Caco-2 (cell line): ENCODE results near the gene CRIP1. TPM values are rescaled to one million over a fixed set of nuclear protein-coding genes. Genes with fewer than 3 reads are reported as not detected.

Experiments used
- BruUV-seq: library from RNA; stranded (reverse); fragments of 400-500 nt; replicated peaks from 2 replicates; lab custom pipeline; 2021; lab: Mats Ljungman, UMichigan
- CTCF ChIA-PET: fragments of 300-600 bp; sonication (Branson Sonifier 250); formaldehyde crosslinking; loops from one replicate; lab custom pipeline; 2022; ENCODE audit warnings: antibody characterized with exemption; lab: Charles Lee
- POLR2A ChIA-PET: fragments of 300-600 bp; sonication (Branson Sonifier 250); formaldehyde crosslinking; loops from one replicate; lab custom pipeline; 2022; ENCODE audit warnings: antibody characterized with exemption; lab: Charles Lee
- DNase-seq, 2 experiments: peaks; one replicate each; pipeline versions ENCODE4 v3.0.0 to v3.0.0-alpha.2; 2020 to 2022
- H3K27me3 ChIP-seq: replicated peaks from 2 replicates; pipeline ENCODE4 v1.6.0; 2011; ENCODE audit warnings: low read length; ENCODE audit not compliant: control insufficient read depth, insufficient read depth
- H3K36me3 ChIP-seq: 2 replicates; pipeline ENCODE4 v1.5.1; 2011; ENCODE audit warnings: low read length; ENCODE audit not compliant: control insufficient read depth, insufficient read depth
- H3K4me1 ChIP-seq: fragments of 250-450 bp; sonication (Bioruptor Pico); 2 replicates; pipeline ENCODE4 v1.5.1; 2020; ENCODE audit warnings: mild to moderate bottlenecking
- H3K4me3 ChIP-seq: 2 replicates; pipeline ENCODE4 v1.5.1; 2011; ENCODE audit warnings: low read depth, mild to moderate bottlenecking, control low read depth, low read length
- H3K9me3 ChIP-seq: fragments of 250-450 bp; sonication (Bioruptor Pico); 2 replicates; pipeline ENCODE4 v1.5.1; 2020; ENCODE audit warnings: mild to moderate bottlenecking, moderate library complexity
- H3K27ac Mint-ChIP-seq: one replicate; pipeline ENCODE4 v1.8.0; 2022; ENCODE audit warnings: mixed read lengths; ENCODE audit not compliant: unreplicated experiment
- H3K27me3 Mint-ChIP-seq: one replicate; pipeline ENCODE4 v1.8.0; 2022; ENCODE audit warnings: mixed read lengths; ENCODE audit not compliant: insufficient read depth, unreplicated experiment
- H3K36me3 Mint-ChIP-seq: one replicate; pipeline ENCODE4 v1.8.0; 2022; ENCODE audit warnings: mild to moderate bottlenecking, mixed read lengths; ENCODE audit not compliant: insufficient read depth, unreplicated experiment
- H3K4me1 Mint-ChIP-seq: one replicate; pipeline ENCODE4 v1.8.0; 2022; ENCODE audit warnings: low read depth, mixed read lengths; ENCODE audit not compliant: unreplicated experiment
- H3K4me3 Mint-ChIP-seq: one replicate; pipeline ENCODE4 v1.8.0; 2022; ENCODE audit warnings: mild to moderate bottlenecking, moderate library complexity, mixed read lengths; ENCODE audit not compliant: unreplicated experiment
- H3K9me3 Mint-ChIP-seq: one replicate; pipeline ENCODE4 v1.8.0; 2022; ENCODE audit warnings: mixed read lengths; ENCODE audit not compliant: unreplicated experiment
- intact Hi-C: fragments of 100-400 bp; cut with micrococcal nuclease; formaldehyde crosslinking; loops from one replicate; pipeline ENCODE4 v1.10.0; 2022; ENCODE audit not compliant: unreplicated experiment
- total RNA-seq: library from RNA; stranded (reverse); gene quantifications from 2 replicates; pipeline ENCODE4 v1.2.3, GENCODE V29; 2022
- TF ChIP-seq, protein P1 (sequence below), 2 experiments: fragments of 200-600 bp in 1 of 2; IDR thresholded peaks; 1 replicate in 1 of 2; 2 replicates in 1 of 2; pipeline versions ENCODE4 v1.5.1 to v1.8.0; 2011 to 2022; ENCODE audit warnings: antibody characterized with exemption in 1 of 2, control low read depth in 1 of 2, inconsistent platforms in 1 of 2, low read depth in 1 of 2, low read length in 1 of 2, mild to moderate bottlenecking in 1 of 2, moderate library complexity in 1 of 2; ENCODE audit not compliant: insufficient read depth in 1 of 2, severe bottlenecking in 1 of 2, unreplicated experiment in 1 of 2

Gene CRIP1
- total RNA-seq, 1 experiment from 2014 or later: 75.1 TPM

DNA sequence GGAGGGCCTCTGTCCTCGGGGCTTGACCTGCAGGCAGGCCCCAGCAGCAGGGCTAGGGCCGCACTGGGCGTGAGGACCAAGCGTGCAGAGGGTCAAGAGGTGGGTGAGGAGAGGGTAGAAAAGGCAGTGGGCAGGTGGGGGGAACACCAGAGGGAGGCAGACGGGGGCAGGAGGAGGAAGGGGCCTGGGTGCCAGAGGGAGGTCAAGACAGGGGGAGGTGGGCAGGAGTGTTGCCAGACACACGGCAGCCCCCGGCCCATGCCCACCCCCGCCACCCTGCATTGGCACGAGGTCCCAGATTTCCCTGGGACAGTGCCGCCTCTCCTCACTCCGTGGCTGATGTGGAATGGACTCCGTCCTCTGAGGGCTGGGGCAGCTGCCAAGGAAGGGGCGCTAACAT lies 47.9 kb downstream of the CRIP1 start:
- Histone ChIP-seq H3K27me3 (no peaks in the 10 kb centered on the region), H3K4me1 (no peaks in the 10 kb centered on the region), H3K36me3 (no peaks in the 10 kb centered on the region), H3K4me3 (no peak overlapping the region), H3K9me3 (no peaks in the 10 kb centered on the region)
- peaks cover 10% of the 10 kb centered on the region for H3K27me3 Mint-ChIP-seq
- H3K9me3 Mint-ChIP-seq: no peaks in the 10 kb centered on the region
- intact Hi-C loops: no loop called here
- no peaks in the 10 kb centered on the region for H3K36me3 Mint-ChIP-seq
- no peaks in the 10 kb centered on the region for H3K4me1 Mint-ChIP-seq
- H3K27ac Mint-ChIP-seq: no peak overlapping the region
- TF ChIP-seq, protein P1, sequence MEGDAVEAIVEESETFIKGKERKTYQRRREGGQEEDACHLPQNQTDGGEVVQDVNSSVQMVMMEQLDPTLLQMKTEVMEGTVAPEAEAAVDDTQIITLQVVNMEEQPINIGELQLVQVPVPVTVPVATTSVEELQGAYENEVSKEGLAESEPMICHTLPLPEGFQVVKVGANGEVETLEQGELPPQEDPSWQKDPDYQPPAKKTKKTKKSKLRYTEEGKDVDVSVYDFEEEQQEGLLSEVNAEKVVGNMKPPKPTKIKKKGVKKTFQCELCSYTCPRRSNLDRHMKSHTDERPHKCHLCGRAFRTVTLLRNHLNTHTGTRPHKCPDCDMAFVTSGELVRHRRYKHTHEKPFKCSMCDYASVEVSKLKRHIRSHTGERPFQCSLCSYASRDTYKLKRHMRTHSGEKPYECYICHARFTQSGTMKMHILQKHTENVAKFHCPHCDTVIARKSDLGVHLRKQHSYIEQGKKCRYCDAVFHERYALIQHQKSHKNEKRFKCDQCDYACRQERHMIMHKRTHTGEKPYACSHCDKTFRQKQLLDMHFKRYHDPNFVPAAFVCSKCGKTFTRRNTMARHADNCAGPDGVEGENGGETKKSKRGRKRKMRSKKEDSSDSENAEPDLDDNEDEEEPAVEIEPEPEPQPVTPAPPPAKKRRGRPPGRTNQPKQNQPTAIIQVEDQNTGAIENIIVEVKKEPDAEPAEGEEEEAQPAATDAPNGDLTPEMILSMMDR (IDR thresholded peaks at IDR 0.05; ENCODE audit: insufficient read depth in 1 of 2, low read depth in 1 of 2, low read length in 1 of 2, severe bottlenecking in 1 of 2, unreplicated experiment in 1 of 2): no peak
- no peak for DNase-seq
- ChIA-PET CTCF (no interaction called here), POLR2A (no interaction called here)
- H3K4me3 Mint-ChIP-seq: no peak overlapping the region
- BruUV-seq: no TSS peak

- Histone ChIP-seq H3K27me3 (no peaks in the 10 kb centered on the region), H3K36me3 (no peaks in the 10 kb centered on the region), H3K4me3 (no peak overlapping the region), H3K9me3 (no peaks in the 10 kb centered on the region), H3K4me1 (no peaks in the 10 kb centered on the region)
- Mint-ChIP-seq H3K4me1 (no peaks in the 10 kb centered on the region), H3K4me3 (no peak overlapping the region), H3K27me3 (peaks cover 11% of the 10 kb centered on the region), H3K27ac (no peak overlapping the region), H3K36me3 (no peaks in the 10 kb centered on the region), H3K9me3 (no peaks in the 10 kb centered on the region)
- intact Hi-C loops: no loop called here
- TF ChIP-seq, protein P1 (IDR thresholded peaks at IDR 0.05; ENCODE audit: insufficient read depth in 1 of 2, low read depth in 1 of 2, low read length in 1 of 2, severe bottlenecking in 1 of 2, unreplicated experiment in 1 of 2): no peak
- DNase-seq: no peak
- CTCF ChIA-PET: interaction anchor here (0.6 kb wide), 1 partner anchor 585 kb away, joined by 3 read pairs; no protein-coding TSS in a partner anchor
- POLR2A ChIA-PET: no interaction called here
- no TSS peak for BruUV-seq
Measured at GRCh38 chr14:105536051-105536450, 49.4 kb downstream of the CRIP1 start.

- no peak overlapping the region for H3K27ac Mint-ChIP-seq
- Histone ChIP-seq H3K36me3 (no peaks in the 10 kb centered on the region), H3K9me3 (no peaks in the 10 kb centered on the region), H3K4me1 (no peaks in the 10 kb centered on the region), H3K27me3 (no peaks in the 10 kb centered on the region), H3K4me3 (no peak overlapping the region)
- no peaks in the 10 kb centered on the region for H3K36me3 Mint-ChIP-seq
- no peak overlapping the region for H3K4me3 Mint-ChIP-seq
- TF ChIP-seq, protein P1 (IDR thresholded peaks at IDR 0.05; ENCODE audit: insufficient read depth in 1 of 2, low read depth in 1 of 2, low read length in 1 of 2, severe bottlenecking in 1 of 2, unreplicated experiment in 1 of 2): no peak
- DNase-seq: no peak
- H3K9me3 Mint-ChIP-seq: no peaks in the 10 kb centered on the region
- intact Hi-C loops: no loop called here
- no TSS peak for BruUV-seq
- H3K4me1 Mint-ChIP-seq: no peaks in the 10 kb centered on the region
- H3K27me3 Mint-ChIP-seq: peaks cover 20% of the 10 kb centered on the region
- POLR2A ChIA-PET: no interaction called here
- CTCF ChIA-PET: interaction anchor here (0.6 to 0.7 kb wide), 3 partner anchors 56 to 584 kb away, joined by 3 read pairs; no protein-coding TSS in a partner anchor
Measured at GRCh38 chr14:105536691-105537579, 50.2 kb downstream of the CRIP1 start.
